ENCODE results near the gene TEC.

DNA sequence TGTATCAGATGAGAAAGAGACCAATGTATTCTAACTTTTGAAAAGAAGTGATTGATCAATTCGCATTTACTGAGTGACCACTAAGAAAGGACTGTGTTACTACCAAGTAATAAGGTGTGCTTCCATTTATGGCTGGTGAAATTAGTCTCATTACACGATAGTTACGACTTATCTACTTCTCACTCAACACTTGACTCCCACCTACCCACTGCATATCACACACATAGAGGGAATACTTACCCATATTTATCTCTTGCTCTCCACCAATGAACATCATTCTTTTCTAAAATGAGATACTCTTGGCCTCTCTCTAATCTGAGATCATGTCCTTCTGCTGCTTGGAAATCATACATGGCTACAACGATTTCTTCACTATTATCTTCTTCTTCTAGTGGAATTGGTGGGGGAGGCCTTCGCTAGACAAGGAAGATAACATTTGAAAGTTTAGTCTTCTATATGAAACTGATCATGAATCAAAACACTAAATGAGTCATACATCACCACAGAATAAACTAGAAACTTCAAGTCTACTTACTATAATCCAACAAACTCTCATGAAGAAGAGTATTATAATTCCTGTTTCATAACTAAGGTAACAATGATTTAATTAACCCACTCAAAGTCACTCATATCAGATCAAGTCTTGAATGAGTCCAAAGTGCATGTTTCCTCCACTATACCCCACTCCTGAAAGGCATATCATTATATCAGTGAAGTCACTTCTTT is 101.9 kb downstream of the TEC start:
- no peak for TF ChIP-seq EZH2 (IDR thresholded peaks at IDR 0.05; ENCODE audit: insufficient read depth, poor library complexity, severe bottlenecking)
- TF ChIP-seq EZH2phosphoT487 (IDR thresholded peaks at IDR 0.05; ENCODE audit: insufficient read depth, low read depth), result no peak
